HG02943 (cell line): ENCODE results near the gene ARHGAP22.
"Not testable (repeated sequence)": the region's sequence is repeated elsewhere in the genome, so short reads cannot be mapped to it uniquely, and the experiment has no call there.

Source experiments
- ATAC-seq: cut with Tn5 transposase; IDR thresholded peaks from one replicate; pipeline ENCODE4 v1.9.1; 2021; ENCODE audit warnings: mild to moderate bottlenecking, low read depth, moderate library complexity; ENCODE audit not compliant: unreplicated experiment

The ARHGAP22 gene

GRCh38 chr10:48442090-48442808 lies 162.6 kb downstream of the ARHGAP22 start:
- ATAC-seq: no peak

GRCh38 chr10:48440771-48441170 lies 164.1 kb downstream of the ARHGAP22 start:
- no peak for ATAC-seq

GRCh38 chr10:48439581-48440041 lies 165.3 kb downstream of the ARHGAP22 start:
- no peak for ATAC-seq

- no peak for ATAC-seq
These were observed 165.8 kb downstream of the ARHGAP22 start for GRCh38 chr10:48439031-48439430.

- ATAC-seq: no peak
These were observed 167.3 kb downstream of the ARHGAP22 start for GRCh38 chr10:48437546-48437945.

- ATAC-seq: no peak
These were observed 173.0 kb downstream of the ARHGAP22 start for GRCh38 chr10:48431871-48432270.

GRCh38 chr10:48430402-48430993 lies 174.4 kb downstream of the ARHGAP22 start:
- ATAC-seq: no peak

GRCh38 chr10:48429309-48429708 lies 175.6 kb downstream of the ARHGAP22 start:
- no peak for ATAC-seq

- no peak for ATAC-seq
These were observed 176.0 kb downstream of the ARHGAP22 start for GRCh38 chr10:48428896-48429295.

- no peak for ATAC-seq
These were observed 181.0 kb downstream of the ARHGAP22 start for GRCh38 chr10:48423884-48424283.

- not testable (repeated sequence) for ATAC-seq
These were observed 183.0 kb downstream of the ARHGAP22 start for GRCh38 chr10:48421862-48422261.

GRCh38 chr10:48419714-48420113 lies 185.2 kb downstream of the ARHGAP22 start:
- ATAC-seq: no peak

GRCh38 chr10:48418189-48418788 lies 186.6 kb downstream of the ARHGAP22 start:
- ATAC-seq: no peak

- no peak for ATAC-seq
These were observed 187.5 kb downstream of the ARHGAP22 start for GRCh38 chr10:48417374-48417773.

GRCh38 chr10:48416584-48417232 lies 188.2 kb downstream of the ARHGAP22 start:
- no peak for ATAC-seq

GRCh38 chr10:48414778-48415177 lies 190.1 kb downstream of the ARHGAP22 start:
- ATAC-seq: no peak

- no peak for ATAC-seq
These were observed 190.7 kb downstream of the ARHGAP22 start for GRCh38 chr10:48414160-48414559.

GRCh38 chr10:48412933-48413332 lies 191.9 kb downstream of the ARHGAP22 start:
- no peak for ATAC-seq

- no peak for ATAC-seq
These were observed 192.8 kb downstream of the ARHGAP22 start for GRCh38 chr10:48412081-48412480.

GRCh38 chr10:48411510-48411909 lies 193.4 kb downstream of the ARHGAP22 start:
- ATAC-seq: no peak

- ATAC-seq: no peak
These were observed 194.4 kb downstream of the ARHGAP22 start for GRCh38 chr10:48410503-48410902.
